HepG2 (cell line): ENCODE data around the gene ZNF628. TPM values are rescaled to one million over a fixed set of nuclear protein-coding genes. Genes with fewer than 3 reads are reported as not detected.

Experiments
- FOXM1 ChIP-seq: sonication (generic); formaldehyde crosslinking; IDR thresholded peaks from 2 replicates; pipeline ENCODE4 v1.5.0; 2020; ENCODE audit warnings: missing genetic modification reagents
- GATAD1 ChIP-seq: IDR thresholded peaks from 2 replicates; pipeline ENCODE4 v1.6.1; 2016; ENCODE audit warnings: missing genetic modification reagents, missing compliant biosample characterization
- HOXA9 ChIP-seq: sonication (generic); formaldehyde crosslinking; IDR thresholded peaks from 2 replicates; pipeline ENCODE4 v1.8.1; 2022; ENCODE audit warnings: missing genetic modification reagents, mild to moderate bottlenecking, moderate library complexity, borderline replicate concordance
- IRX3 ChIP-seq: sonication (generic); formaldehyde crosslinking; IDR thresholded peaks from 2 replicates; pipeline ENCODE4 v1.8.1; 2023; ENCODE audit warnings: mild to moderate bottlenecking, low read depth, missing genetic modification reagents, borderline replicate concordance
- JUN ChIP-seq: sonication (generic); formaldehyde crosslinking; IDR thresholded peaks from 2 replicates; pipeline ENCODE4 v1.4.0; 2020; ENCODE audit warnings: mild to moderate bottlenecking, missing genetic modification reagents
- MATR3 ChIP-seq: sonication (generic); formaldehyde crosslinking; IDR thresholded peaks from 2 replicates; pipeline ENCODE4 v1.4.0; 2020; ENCODE audit warnings: missing genetic modification reagents
- MYC ChIP-seq: sonication (generic); formaldehyde crosslinking; IDR thresholded peaks from 2 replicates; pipeline ENCODE4 v1.9.0; 2021; ENCODE audit warnings: missing genetic modification reagents, borderline replicate concordance
- TSC22D2 ChIP-seq: sonication (generic); formaldehyde crosslinking; IDR thresholded peaks from 2 replicates; pipeline ENCODE4 v1.5.1; 2020; ENCODE audit warnings: missing genetic modification reagents, mild to moderate bottlenecking, borderline replicate concordance
- ZFP36 ChIP-seq: fragments of 150-350 bp; IDR thresholded peaks from 2 replicates; pipeline ENCODE4 v1.6.1; 2018; ENCODE audit warnings: borderline replicate concordance, low read length, low read depth; ENCODE audit not compliant: partially characterized antibody
- ZFY ChIP-seq: sonication (generic); formaldehyde crosslinking; IDR thresholded peaks from 2 replicates; pipeline ENCODE4 v1.4.0; 2020; ENCODE audit warnings: missing genetic modification reagents
- ZNF3 ChIP-seq: IDR thresholded peaks from 2 replicates; pipeline ENCODE4 v1.7.0; 2017; ENCODE audit warnings: inconsistent platforms
- ZNF7 ChIP-seq: IDR thresholded peaks from 2 replicates; pipeline ENCODE4 v1.6.1; 2016; ENCODE audit warnings: missing biosample characterization, missing genetic modification reagents
- ZSCAN9 ChIP-seq: IDR thresholded peaks from 2 replicates; pipeline ENCODE4 v1.6.1; 2016; ENCODE audit warnings: borderline replicate concordance
- polyA plus RNA-seq, 8 experiments: library from polyadenylated mRNA; depleted of rRNA in 3 of 8; stranded (reverse) in 7 of 8; unstranded in 1 of 8; fragments of >200 nt; fragmentation: Illumina TruSeq in 4 of 8; extraction: Trizol in 4 of 8; gene quantifications; 2 replicates each; pipeline versions ENCODE4 v1.2.1 to v1.2.3, GENCODE V29; 2011 to 2016; ENCODE audit warnings: low read depth in 4 of 8, missing spikeins in 1 of 8, mixed read lengths in 1 of 8; ENCODE audit not compliant: insufficient read depth in 1 of 8
- total RNA-seq, 5 experiments: library from RNA; depleted of rRNA; stranded (reverse); fragments of >200 nt; fragmentation: Illumina TruSeq; extraction: Trizol; gene quantifications; 2 replicates each; pipeline ENCODE4 v1.2.3, GENCODE V29; 2016; ENCODE audit warnings: low read depth in 1 of 5
- TF ChIP-seq, protein P1 (sequence below): fragments of 450-650 bp; IDR thresholded peaks from 2 replicates; pipeline ENCODE4 v1.6.1; 2017
- TF ChIP-seq, protein P2 (sequence below): sonication (generic); formaldehyde crosslinking; IDR thresholded peaks from 2 replicates; pipeline ENCODE4 v1.5.1; 2020; ENCODE audit warnings: missing genetic modification reagents, mild to moderate bottlenecking, borderline replicate concordance
- TF ChIP-seq, protein P3 (sequence below): sonication (generic); formaldehyde crosslinking; IDR thresholded peaks from 2 replicates; pipeline ENCODE4 v1.5.0; 2020; ENCODE audit warnings: missing genetic modification reagents
- TF ChIP-seq, protein P4 (sequence below): sonication (generic); formaldehyde crosslinking; IDR thresholded peaks from 2 replicates; pipeline ENCODE4 v1.4.0; 2020; ENCODE audit warnings: mild to moderate bottlenecking, missing genetic modification reagents

Gene ZNF628
- total and polyA plus RNA-seq, 2 of the 13 experiments (the other 11 are each of a cell fraction or from before 2014, with no cell fraction given): 0.54 to 1.2 TPM

DNA sequence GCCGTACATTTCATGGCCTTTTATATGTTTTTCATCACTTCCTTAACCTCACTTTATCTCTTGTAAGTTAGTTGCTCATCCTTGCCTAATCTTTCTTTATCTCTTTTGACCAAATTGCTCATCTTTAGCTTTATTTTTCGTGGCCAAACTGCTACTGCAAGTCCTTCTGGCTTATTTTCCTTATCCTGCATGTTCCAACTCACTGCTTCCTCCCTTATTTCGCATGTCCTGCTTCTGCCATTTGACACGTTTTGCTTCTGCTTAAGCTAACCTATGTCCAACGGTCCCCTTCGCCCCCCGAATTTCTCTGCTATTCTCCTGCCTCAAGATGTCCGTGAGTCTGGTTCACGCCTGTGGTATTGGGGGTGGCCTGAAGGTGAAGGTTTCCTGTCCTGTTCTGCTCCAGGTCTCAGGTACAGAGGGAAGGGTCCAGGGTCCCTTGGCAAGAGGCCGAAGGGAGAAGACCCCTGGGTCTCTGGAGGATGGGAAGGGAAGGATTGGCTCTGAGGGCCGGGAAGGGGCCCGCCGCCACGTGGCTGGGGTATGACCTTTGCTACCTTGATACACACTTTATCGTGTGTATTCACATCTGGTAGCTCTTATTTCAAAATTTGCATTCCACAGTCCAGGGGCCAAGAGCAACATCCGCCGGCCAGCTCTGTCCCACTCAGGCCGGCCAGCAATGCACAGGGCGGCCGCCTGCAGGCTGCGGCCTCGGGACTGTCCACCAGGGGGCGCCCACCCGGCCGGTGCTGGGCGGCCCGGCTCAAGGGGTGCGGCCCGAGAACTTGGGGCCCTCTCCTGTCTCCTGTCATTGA, 9.0 kb upstream of the ZNF628 start (continued):
- TF ChIP-seq GATAD1 (CRISPR knock-in tag) (peak; percentile 44; the same call in 1 of the 2 replicates), MYC (CRISPR knock-in tag) (peak; percentile 73), TSC22D2 (CRISPR knock-in tag) (0 out of 2 replicates have a peak, but pooled peaks have one; percentile 49), IRX3 (CRISPR knock-in tag) (peak; percentile 62; the same call in 1 of the 2 replicates), ZNF3 (no peak), HOXA9 (CRISPR knock-in tag) (no peak), ZFP36 (no peak), FOXM1 (CRISPR knock-in tag) (no peak), ZNF7 (CRISPR knock-in tag) (no peak), JUN (CRISPR knock-in tag) (no peak), MATR3 (no peak), ZSCAN9 (CRISPR knock-in tag) (no peak), ZFY (CRISPR knock-in tag) (peak; percentile 64)
- TF ChIP-seq, protein P1, sequence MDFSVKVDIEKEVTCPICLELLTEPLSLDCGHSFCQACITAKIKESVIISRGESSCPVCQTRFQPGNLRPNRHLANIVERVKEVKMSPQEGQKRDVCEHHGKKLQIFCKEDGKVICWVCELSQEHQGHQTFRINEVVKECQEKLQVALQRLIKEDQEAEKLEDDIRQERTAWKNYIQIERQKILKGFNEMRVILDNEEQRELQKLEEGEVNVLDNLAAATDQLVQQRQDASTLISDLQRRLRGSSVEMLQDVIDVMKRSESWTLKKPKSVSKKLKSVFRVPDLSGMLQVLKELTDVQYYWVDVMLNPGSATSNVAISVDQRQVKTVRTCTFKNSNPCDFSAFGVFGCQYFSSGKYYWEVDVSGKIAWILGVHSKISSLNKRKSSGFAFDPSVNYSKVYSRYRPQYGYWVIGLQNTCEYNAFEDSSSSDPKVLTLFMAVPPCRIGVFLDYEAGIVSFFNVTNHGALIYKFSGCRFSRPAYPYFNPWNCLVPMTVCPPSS: no peak
- TF ChIP-seq, protein P2, sequence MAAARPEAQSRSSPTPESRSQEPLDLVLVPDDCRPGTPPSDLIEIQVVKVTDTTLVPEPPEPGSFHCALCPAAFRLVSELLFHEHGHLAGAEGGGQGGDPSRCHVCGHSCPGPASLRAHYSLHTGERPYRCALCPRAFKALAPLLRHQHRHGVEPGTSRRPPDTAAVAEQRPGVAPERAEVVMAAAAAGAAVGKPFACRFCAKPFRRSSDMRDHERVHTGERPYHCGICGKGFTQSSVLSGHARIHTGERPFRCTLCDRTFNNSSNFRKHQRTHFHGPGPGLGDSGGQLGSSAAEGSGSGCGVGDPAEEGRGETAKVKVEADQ (CRISPR knock-in tag): no peak
- TF ChIP-seq, protein P3, sequence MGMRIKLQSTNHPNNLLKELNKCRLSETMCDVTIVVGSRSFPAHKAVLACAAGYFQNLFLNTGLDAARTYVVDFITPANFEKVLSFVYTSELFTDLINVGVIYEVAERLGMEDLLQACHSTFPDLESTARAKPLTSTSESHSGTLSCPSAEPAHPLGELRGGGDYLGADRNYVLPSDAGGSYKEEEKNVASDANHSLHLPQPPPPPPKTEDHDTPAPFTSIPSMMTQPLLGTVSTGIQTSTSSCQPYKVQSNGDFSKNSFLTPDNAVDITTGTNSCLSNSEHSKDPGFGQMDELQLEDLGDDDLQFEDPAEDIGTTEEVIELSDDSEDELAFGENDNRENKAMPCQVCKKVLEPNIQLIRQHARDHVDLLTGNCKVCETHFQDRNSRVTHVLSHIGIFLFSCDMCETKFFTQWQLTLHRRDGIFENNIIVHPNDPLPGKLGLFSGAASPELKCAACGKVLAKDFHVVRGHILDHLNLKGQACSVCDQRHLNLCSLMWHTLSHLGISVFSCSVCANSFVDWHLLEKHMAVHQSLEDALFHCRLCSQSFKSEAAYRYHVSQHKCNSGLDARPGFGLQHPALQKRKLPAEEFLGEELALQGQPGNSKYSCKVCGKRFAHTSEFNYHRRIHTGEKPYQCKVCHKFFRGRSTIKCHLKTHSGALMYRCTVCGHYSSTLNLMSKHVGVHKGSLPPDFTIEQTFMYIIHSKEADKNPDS (CRISPR knock-in tag): no peak
- TF ChIP-seq, protein P4, sequence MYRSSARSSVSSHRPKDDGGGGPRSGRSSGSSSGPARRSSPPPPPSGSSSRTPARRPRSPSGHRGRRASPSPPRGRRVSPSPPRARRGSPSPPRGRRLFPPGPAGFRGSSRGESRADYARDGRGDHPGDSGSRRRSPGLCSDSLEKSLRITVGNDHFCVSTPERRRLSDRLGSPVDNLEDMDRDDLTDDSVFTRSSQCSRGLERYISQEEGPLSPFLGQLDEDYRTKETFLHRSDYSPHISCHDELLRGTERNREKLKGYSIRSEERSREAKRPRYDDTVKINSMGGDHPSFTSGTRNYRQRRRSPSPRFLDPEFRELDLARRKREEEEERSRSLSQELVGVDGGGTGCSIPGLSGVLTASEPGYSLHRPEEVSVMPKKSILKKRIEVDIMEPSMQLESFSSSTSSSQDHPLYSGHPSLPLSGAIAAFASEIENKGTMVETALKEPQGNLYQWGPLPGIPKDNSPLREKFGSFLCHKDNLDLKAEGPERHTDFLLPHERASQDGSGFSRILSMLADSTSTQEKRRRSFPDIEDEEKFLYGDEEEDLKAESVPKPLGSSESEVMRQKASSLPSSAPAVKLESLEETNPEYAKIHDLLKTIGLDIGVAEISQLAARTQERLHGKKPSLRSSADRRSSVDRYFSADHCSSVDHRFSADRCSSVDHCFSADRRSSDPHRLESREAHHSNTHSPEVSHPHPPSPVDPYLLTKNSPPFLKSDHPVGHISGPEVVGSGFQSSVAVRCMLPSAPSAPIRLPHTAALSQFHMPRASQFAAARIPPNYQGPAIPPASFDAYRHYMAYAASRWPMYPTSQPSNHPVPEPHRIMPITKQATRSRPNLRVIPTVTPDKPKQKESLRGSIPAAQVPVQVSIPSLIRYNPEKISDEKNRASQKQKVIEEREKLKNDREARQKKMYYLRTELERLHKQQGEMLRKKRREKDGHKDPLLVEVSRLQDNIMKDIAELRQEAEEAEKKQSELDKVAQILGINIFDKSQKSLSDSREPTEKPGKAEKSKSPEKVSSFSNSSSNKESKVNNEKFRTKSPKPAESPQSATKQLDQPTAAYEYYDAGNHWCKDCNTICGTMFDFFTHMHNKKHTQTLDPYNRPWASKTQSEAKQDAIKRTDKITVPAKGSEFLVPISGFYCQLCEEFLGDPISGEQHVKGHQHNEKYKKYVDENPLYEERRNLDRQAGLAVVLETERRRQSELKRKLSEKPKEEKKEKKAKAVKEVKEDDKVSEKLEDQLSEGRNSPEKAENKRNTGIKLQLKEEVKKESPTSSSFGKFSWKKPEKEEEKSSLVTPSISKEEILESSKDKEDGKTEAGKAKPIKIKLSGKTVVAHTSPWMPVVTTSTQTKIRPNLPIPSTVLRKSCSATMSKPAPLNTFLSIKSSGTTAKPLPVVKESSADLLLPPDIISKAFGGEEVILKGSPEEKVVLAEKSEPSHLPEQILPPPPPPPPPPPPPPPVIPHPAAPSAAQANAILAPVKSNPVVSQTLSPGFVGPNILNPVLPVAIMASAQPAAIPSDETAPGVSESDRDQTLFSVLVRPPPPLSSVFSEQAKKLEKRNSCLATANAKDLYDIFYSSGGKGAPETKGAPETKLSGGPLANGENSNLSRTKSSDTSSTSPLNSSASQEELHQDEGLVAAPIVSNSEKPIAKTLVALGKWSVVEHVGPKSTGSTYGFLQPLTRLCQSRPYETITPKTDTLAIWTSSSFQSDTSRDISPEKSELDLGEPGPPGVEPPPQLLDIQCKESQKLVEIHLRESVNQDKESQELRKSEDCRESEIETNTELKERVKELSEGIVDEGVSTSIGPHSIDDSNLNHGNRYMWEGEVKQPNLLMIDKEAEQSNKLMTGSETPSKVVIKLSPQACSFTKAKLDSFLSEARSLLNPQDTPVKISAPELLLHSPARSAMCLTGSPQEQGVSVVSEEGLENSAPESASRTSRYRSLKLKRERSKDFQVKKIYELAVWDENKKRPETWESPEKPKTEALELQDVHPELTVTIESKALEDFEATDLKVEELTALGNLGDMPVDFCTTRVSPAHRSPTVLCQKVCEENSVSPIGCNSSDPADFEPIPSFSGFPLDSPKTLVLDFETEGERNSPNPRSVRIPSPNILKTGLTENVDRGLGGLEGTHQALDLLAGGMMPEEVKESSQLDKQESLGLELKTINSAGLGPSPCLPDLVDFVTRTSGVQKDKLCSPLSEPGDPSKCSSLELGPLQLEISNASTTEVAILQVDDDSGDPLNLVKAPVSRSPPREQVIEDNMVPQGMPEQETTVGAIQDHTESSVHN (CRISPR knock-in tag): no peak
